Dendritic cell treated with granulocyte-macrophage colony-stimulating factor and Interleukin-4, amounts not matched to agents 40 ng/mL and 50 ng/mL, for 4 days (primary cell): Measurements from ENCODE around the gene MYO1C.
"Not testable (repeated sequence)": the region's sequence is repeated elsewhere in the genome, so short reads cannot be mapped to it uniquely, and the experiment has no call there.

Experiments used
- H3K27ac Mint-ChIP-seq: one replicate; pipeline ENCODE4 v1.8.0; 2022; ENCODE audit warnings: mild to moderate bottlenecking, mixed read lengths
- H3K27me3 Mint-ChIP-seq: one replicate; pipeline ENCODE4 v1.8.0; 2022; ENCODE audit warnings: mild to moderate bottlenecking, mixed read lengths
- H3K36me3 Mint-ChIP-seq: one replicate; pipeline ENCODE4 v1.8.0; 2022; ENCODE audit warnings: low read depth, mixed read lengths
- H3K4me1 Mint-ChIP-seq: one replicate; pipeline ENCODE4 v1.8.0; 2022; ENCODE audit warnings: low read depth, mixed read lengths
- H3K4me3 Mint-ChIP-seq: one replicate; pipeline ENCODE4 v1.8.0; 2022; ENCODE audit warnings: mild to moderate bottlenecking, moderate library complexity, mixed read lengths
- H3K9me3 Mint-ChIP-seq: one replicate; pipeline ENCODE4 v1.8.0; 2022; ENCODE audit warnings: mixed read lengths
- intact Hi-C: fragments of 100-400 bp; cut with micrococcal nuclease; formaldehyde crosslinking; loops from one replicate; pipeline ENCODE4 v1.15.0; 2022

The MYO1C gene

GRCh38 chr17:1492249-1493206 lies at the start of gene MYO1C:
Gene MYO1C, minus strand, starts transcription at chr17:1492686. Its CDS starts 199 bp downstream, at chr17:1492487.
- Mint-ChIP-seq H3K36me3 (peaks cover 59% of the 10 kb centered on the region), H3K4me3 (peak within 1 kb of the TSS; percentile 90), H3K4me1 (peaks cover 60% of the 10 kb centered on the region), H3K27me3 (peaks cover 12% of the 10 kb centered on the region), H3K27ac (peak within 1 kb of the TSS; percentile 86), H3K9me3 (no peaks in the 10 kb centered on the region)
- intact Hi-C loops = loop anchor here (2.0 kb wide), 2 partner anchors 24 to 36 kb away; partner anchors contain the start of genes CRK and INPP5K

- no peak overlapping the region for H3K27ac Mint-ChIP-seq
- no peak overlapping the region for H3K4me3 Mint-ChIP-seq
- peaks cover 100% of the 10 kb centered on the region for H3K36me3 Mint-ChIP-seq
- H3K4me1 Mint-ChIP-seq = peaks cover 5% of the 10 kb centered on the region
- H3K9me3 Mint-ChIP-seq = no peaks in the 10 kb centered on the region
- no peaks in the 10 kb centered on the region for H3K27me3 Mint-ChIP-seq
- intact Hi-C loops = no loop called here
These were observed 49.0 kb upstream of the MYO1C start for GRCh38 chr17:1541367-1541904.

- no peak overlapping the region for H3K27ac Mint-ChIP-seq
- no peaks in the 10 kb centered on the region for H3K9me3 Mint-ChIP-seq
- peaks cover 100% of the 10 kb centered on the region for H3K36me3 Mint-ChIP-seq
- intact Hi-C loops = no loop called here
- H3K4me1 Mint-ChIP-seq = peaks cover 5% of the 10 kb centered on the region
- H3K27me3 Mint-ChIP-seq = no peaks in the 10 kb centered on the region
- H3K4me3 Mint-ChIP-seq = no peak overlapping the region
These were observed 47.3 kb upstream of the MYO1C start for GRCh38 chr17:1539811-1540210.

GRCh38 chr17:1535737-1536136 lies 43.3 kb upstream of the MYO1C start:
- intact Hi-C loops = no loop called here
- H3K9me3 Mint-ChIP-seq = no peaks in the 10 kb centered on the region
- peaks cover 16% of the 10 kb centered on the region for H3K4me1 Mint-ChIP-seq
- H3K27me3 Mint-ChIP-seq = no peaks in the 10 kb centered on the region
- H3K36me3 Mint-ChIP-seq = peaks cover 100% of the 10 kb centered on the region
- H3K4me3 Mint-ChIP-seq = no peak overlapping the region
- no peak overlapping the region for H3K27ac Mint-ChIP-seq

- H3K9me3 Mint-ChIP-seq = no peaks in the 10 kb centered on the region
- H3K27ac Mint-ChIP-seq = peak overlapping the region; percentile 19
- no peaks in the 10 kb centered on the region for H3K27me3 Mint-ChIP-seq
- peaks cover 100% of the 10 kb centered on the region for H3K36me3 Mint-ChIP-seq
- H3K4me1 Mint-ChIP-seq = peaks cover 16% of the 10 kb centered on the region
- no peak overlapping the region for H3K4me3 Mint-ChIP-seq
- intact Hi-C loops = no loop called here
These were observed 41.3 kb upstream of the MYO1C start for GRCh38 chr17:1533661-1534325.

GRCh38 chr17:1532836-1533602 lies 40.5 kb upstream of the MYO1C start:
- Mint-ChIP-seq H3K36me3 (peaks cover 100% of the 10 kb centered on the region), H3K4me1 (peaks cover 16% of the 10 kb centered on the region), H3K27ac (peak overlapping the region; percentile 19), H3K4me3 (no peak overlapping the region), H3K27me3 (no peaks in the 10 kb centered on the region), H3K9me3 (no peaks in the 10 kb centered on the region)
- intact Hi-C loops = no loop called here

- Mint-ChIP-seq H3K9me3 (no peaks in the 10 kb centered on the region), H3K4me1 (peaks cover 16% of the 10 kb centered on the region), H3K4me3 (no peak overlapping the region), H3K27me3 (no peaks in the 10 kb centered on the region), H3K36me3 (peaks cover 100% of the 10 kb centered on the region), H3K27ac (no peak overlapping the region)
- intact Hi-C loops = no loop called here
These were observed 37.4 kb upstream of the MYO1C start for GRCh38 chr17:1529863-1530262.

GRCh38 chr17:1526876-1527275 lies 34.4 kb upstream of the MYO1C start:
- H3K27ac Mint-ChIP-seq, H3K9me3 Mint-ChIP-seq, H3K27me3 Mint-ChIP-seq, intact Hi-C loops, H3K4me3 Mint-ChIP-seq, H3K4me1 Mint-ChIP-seq: not testable (repeated sequence)
- peaks cover 100% of the 10 kb centered on the region for H3K36me3 Mint-ChIP-seq

GRCh38 chr17:1522626-1523025 lies 30.1 kb upstream of the MYO1C start:
- peaks cover 20% of the 10 kb centered on the region for H3K4me1 Mint-ChIP-seq
- no peak overlapping the region for H3K27ac Mint-ChIP-seq
- H3K27me3 Mint-ChIP-seq = no peaks in the 10 kb centered on the region
- intact Hi-C loops = no loop called here
- peaks cover 94% of the 10 kb centered on the region for H3K36me3 Mint-ChIP-seq
- H3K9me3 Mint-ChIP-seq = no peaks in the 10 kb centered on the region
- H3K4me3 Mint-ChIP-seq = no peak overlapping the region

- Mint-ChIP-seq H3K36me3 (peaks cover 79% of the 10 kb centered on the region), H3K27ac (no peak overlapping the region), H3K27me3 (no peaks in the 10 kb centered on the region), H3K9me3 (no peaks in the 10 kb centered on the region), H3K4me1 (peaks cover 24% of the 10 kb centered on the region), H3K4me3 (no peak overlapping the region)
- intact Hi-C loops = no loop called here
These were observed 28.7 kb upstream of the MYO1C start for GRCh38 chr17:1521086-1521640.

- intact Hi-C loops = loop anchor here (5.0 kb wide), 1 partner anchor 242 kb away; the partner anchor contains the start of gene TRARG1
- no peaks in the 10 kb centered on the region for H3K27me3 Mint-ChIP-seq
- H3K27ac Mint-ChIP-seq = peak overlapping the region; percentile 33
- peaks cover 65% of the 10 kb centered on the region for H3K36me3 Mint-ChIP-seq
- H3K9me3 Mint-ChIP-seq = no peaks in the 10 kb centered on the region
- no peak overlapping the region for H3K4me3 Mint-ChIP-seq
- peaks cover 37% of the 10 kb centered on the region for H3K4me1 Mint-ChIP-seq
These were observed 27.2 kb upstream of the MYO1C start for GRCh38 chr17:1519678-1520077.

GRCh38 chr17:1518410-1518809 lies 25.9 kb upstream of the MYO1C start:
- no peak overlapping the region for H3K4me3 Mint-ChIP-seq
- no peaks in the 10 kb centered on the region for H3K27me3 Mint-ChIP-seq
- peaks cover 64% of the 10 kb centered on the region for H3K36me3 Mint-ChIP-seq
- no peaks in the 10 kb centered on the region for H3K9me3 Mint-ChIP-seq
- H3K4me1 Mint-ChIP-seq = peaks cover 42% of the 10 kb centered on the region
- intact Hi-C loops = loop anchor here (5.0 kb wide), 1 partner anchor 241 kb away; the partner anchor contains the start of gene TRARG1
- H3K27ac Mint-ChIP-seq = no peak overlapping the region
